Measurements from ENCODE around the gene FLOT1.
"Not testable (repeated sequence)": the region's sequence is repeated elsewhere in the genome, so short reads cannot be mapped to it uniquely, and the experiment has no call there.

The FLOT1 gene

GRCh38 chr6:30721198-30722024 lies 21.1 kb downstream of the FLOT1 start:
- peak; percentile 71 for DNase-seq

- DNase-seq = peak; percentile 61
These were observed 21.7 kb downstream of the FLOT1 start for GRCh38 chr6:30720738-30721197.

GRCh38 chr6:30719791-30720737 lies 22.4 kb downstream of the FLOT1 start, which contains the start of gene TUBB:
TUBB (plus strand) TSS chr6:30720352; CDS start chr6:30720507, 155 bp downstream.
- DNase-seq = peak; percentile 92

GRCh38 chr6:30719356-30719755 lies 23.1 kb downstream of the FLOT1 start:
- DNase-seq = no peak

- not testable (repeated sequence) for DNase-seq
These were observed 24.4 kb downstream of the FLOT1 start for GRCh38 chr6:30717845-30718720.

- peak; percentile 98 for DNase-seq
These were observed 25.2 kb downstream of the FLOT1 start, which contains the start of gene MDC1 for GRCh38 chr6:30717129-30717844. MDC1 (minus strand) TSS chr6:30717281; CDS start chr6:30715175, 2,106 bp downstream.

- DNase-seq = no peak
These were observed 25.7 kb downstream of the FLOT1 start for GRCh38 chr6:30716879-30717128.

- DNase-seq = no peak
These were observed 28.2 kb downstream of the FLOT1 start for GRCh38 chr6:30714263-30714662.

- no peak for DNase-seq
These were observed 30.0 kb downstream of the FLOT1 start for GRCh38 chr6:30712441-30712945.

- DNase-seq = no peak
These were observed 30.6 kb downstream of the FLOT1 start for GRCh38 chr6:30711758-30712380.

- no peak for DNase-seq
These were observed 33.2 kb downstream of the FLOT1 start for GRCh38 chr6:30709101-30709868.

GRCh38 chr6:30707281-30707850 lies 35.1 kb downstream of the FLOT1 start:
- peak; percentile 92 for DNase-seq

- no peak for DNase-seq
These were observed 36.9 kb downstream of the FLOT1 start for GRCh38 chr6:30705620-30706019.

GRCh38 chr6:30703821-30704220 lies 38.7 kb downstream of the FLOT1 start:
- no peak for DNase-seq

- DNase-seq = no peak
These were observed 39.5 kb downstream of the FLOT1 start for GRCh38 chr6:30703011-30703410.

GRCh38 chr6:30700340-30700739 lies 42.1 kb downstream of the FLOT1 start:
- DNase-seq = no peak

GRCh38 chr6:30696432-30696831 lies 46.1 kb downstream of the FLOT1 start:
- no peak for DNase-seq

GRCh38 chr6:30691208-30691847 lies 51.2 kb downstream of the FLOT1 start:
- DNase-seq = no peak

- peak; percentile 49 for DNase-seq
These were observed 51.9 kb downstream of the FLOT1 start, which contains the start of gene NRM for GRCh38 chr6:30690403-30691207. NRM (minus strand) TSS chr6:30690984; CDS start chr6:30690974, 10 bp downstream.

All from NCI-H2029 treated with DMSO at 0.1 percent for 48 hours (cell line).